Iris pigment epithelial cell (primary cell): ENCODE data around the gene OXT.
A peak's percentile ranks its signal among the peaks of the same experiment; 100 is the strongest.
"Not testable (repeated sequence)": the region's sequence is repeated elsewhere in the genome, so short reads cannot be mapped to it uniquely, and the experiment has no call there.

Experiments used
- DNase-seq: peaks from one replicate; pipeline ENCODE4 v3.0.0-alpha.2; 2011; ENCODE audit warnings: low read depth

Gene OXT

DNA sequence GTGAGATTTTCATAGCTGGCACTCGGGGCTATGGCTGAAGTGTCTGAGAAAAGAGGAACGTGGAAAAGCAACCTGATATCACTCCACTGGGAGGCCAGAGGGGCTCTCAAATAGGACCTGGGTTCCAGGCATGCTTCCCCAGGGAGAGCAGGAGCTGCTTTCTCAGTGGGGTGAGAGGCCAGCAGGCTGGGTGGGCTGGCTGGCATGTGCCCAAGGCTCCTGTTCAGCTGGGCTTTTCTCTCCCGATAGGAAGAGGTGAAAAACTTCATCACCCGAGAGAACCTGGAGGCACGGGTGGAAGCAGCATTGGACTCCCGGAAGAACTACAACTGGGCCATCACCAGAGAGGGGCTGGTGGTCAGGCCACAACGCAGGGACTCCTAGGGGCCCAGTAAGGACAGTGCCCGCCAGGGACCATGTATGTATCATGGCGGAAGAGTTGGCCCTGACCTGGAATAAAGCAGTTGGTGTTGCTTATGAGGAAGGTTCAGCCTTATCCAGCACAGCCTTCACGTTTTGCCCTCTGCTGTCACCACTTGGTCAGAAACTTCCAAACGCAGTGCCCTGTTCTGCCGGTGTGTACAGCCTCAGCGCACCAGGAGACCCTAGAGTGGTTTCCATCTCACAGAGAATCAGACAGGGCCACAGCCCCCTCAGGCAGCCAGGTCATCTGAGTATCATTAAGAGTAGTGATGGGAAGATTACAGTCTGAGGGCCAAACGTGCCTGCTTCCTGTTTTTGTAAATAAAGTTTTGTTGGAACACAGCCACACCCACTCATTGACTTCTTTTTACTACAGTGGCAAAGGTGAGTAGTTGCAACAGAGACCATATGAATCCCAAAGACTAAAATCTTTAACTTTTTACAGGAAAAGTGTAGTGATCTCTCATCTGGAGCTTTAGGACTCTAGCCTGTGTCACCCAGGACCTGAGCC lies 23.7 kb upstream of the OXT start:
- no peak for DNase-seq

DNA sequence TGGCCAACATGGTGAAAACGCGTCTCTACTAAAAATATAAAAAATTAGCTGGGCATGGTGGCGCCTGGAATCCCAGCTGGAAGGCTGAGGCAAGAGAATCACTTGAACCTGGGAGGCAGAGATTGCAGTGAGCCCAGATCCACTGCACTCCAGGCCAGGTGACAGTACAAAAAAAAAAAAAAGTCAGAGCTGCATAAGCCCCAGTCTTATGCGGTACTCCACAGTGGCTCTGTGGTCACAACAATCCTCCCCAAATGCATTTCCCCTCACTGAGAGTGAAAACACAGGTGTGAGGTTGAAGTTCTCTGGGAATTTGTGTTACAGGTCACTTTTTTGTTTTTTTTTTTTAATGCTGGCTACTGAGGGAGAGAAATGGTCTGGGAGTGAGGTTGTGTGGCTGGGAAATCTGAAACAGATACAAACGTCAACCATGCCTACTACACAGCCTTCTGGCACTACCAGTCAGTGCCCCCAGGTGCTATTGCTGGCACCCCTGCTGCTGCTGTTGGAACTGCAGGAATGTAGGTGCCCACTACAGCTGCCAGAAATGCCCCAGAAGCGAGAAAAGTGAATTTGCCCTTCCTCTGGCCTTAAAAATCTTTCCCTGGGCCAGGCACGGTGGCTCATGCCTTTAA lies 19.9 kb upstream of the OXT start:
- DNase-seq, result no peak

DNA sequence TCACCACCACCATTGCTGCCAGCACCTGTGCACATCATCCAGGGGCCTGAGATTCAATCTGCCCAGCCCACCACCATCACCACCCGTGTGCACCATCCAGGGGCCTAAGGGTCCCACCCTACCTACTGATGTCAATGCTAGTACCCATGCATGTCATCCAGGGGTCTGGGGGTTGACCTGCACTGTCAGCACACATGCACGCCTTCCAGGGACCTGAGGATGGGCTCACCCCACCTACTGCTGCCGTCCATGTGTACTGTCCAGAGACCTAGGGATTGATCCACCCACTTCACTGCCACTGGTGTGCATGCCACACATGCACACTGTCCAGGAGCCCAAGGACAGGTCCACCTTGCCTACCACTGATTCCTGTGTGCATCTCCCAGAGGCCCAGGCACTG lies 11.9 kb upstream of the OXT start:
- DNase-seq, result no peak

DNA sequence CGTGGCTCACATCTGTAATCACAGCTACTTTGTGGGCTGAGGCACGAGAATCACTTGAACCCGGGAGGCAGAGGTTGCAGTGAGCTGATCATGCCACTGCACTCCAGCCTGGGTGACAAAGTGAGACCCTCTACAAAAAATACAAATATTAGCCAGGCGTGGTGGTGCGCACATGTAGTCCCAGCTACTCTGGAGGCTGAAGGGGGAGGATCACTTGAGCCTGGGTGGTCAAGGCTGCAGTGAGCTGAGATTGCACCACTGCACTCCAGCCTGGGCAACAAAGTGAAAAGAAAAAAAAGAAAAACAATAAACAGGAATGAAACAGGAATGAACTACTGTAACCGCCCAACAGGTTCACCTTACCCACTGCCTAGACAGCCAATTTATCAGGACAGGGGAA lies 7.3 kb upstream of the OXT start:
- not testable (repeated sequence) for DNase-seq

DNA sequence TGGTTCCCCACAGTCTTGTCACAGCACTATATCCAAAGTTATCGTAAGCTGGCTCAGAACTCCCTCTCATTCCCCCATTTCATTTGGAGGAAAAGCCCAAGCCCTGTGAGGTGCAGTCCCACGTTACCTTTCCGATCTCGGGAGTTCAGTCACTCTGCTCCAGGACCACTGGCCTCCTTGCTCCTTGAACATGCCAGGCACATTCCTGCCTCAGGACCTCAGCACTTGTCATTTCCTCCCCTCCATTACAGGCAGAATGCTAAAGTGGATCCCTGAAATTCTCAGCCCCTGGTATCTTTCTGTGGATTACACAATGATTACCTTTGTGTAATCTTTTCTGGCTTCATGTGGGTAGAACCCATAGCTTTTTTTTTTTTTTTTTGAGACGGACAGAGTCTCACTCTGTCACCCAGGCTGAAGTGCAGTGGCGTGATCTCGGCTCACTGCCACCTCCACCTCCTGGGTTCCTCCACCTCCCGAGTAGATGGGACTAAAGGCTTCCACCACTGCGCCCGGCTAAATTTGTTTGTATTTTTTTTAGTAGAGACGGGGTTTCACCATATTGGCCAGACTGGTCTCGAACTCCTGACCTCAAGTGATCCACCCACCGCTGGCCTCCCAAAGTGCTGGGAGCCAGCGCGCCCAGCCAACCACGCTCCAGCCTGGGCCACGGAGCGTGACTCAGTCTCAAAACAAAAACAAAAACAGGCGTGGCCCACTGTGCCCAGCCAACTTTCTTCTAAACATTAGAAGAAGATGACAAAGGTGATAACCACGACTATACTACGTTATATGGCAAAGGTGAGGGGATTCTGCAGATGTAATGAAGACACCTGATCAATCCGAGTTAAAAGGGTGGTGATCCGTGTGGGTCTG lies 4.0 kb upstream of the OXT start:
- DNase-seq, result no peak

DNA sequence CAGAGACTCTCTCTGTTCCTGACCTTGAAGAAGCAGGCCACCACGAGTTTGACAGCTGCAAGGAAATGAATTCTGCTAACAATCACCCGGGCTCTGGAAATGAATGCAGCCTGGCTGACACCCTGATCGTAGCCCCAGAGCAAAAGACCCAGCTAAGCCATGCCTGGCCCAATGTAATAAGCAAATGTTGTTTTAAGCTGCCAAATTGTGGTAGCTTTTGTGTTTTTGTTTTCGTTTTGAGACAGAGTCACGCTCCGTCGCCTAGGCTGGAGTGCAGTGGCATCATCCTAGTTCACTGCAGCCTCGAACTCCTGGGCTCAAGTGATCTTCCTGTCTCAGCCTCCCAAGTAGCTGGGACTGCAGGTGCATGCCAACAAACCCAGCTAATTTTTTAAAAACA lies 3.3 kb upstream of the OXT start:
- DNase-seq, result no peak

DNA sequence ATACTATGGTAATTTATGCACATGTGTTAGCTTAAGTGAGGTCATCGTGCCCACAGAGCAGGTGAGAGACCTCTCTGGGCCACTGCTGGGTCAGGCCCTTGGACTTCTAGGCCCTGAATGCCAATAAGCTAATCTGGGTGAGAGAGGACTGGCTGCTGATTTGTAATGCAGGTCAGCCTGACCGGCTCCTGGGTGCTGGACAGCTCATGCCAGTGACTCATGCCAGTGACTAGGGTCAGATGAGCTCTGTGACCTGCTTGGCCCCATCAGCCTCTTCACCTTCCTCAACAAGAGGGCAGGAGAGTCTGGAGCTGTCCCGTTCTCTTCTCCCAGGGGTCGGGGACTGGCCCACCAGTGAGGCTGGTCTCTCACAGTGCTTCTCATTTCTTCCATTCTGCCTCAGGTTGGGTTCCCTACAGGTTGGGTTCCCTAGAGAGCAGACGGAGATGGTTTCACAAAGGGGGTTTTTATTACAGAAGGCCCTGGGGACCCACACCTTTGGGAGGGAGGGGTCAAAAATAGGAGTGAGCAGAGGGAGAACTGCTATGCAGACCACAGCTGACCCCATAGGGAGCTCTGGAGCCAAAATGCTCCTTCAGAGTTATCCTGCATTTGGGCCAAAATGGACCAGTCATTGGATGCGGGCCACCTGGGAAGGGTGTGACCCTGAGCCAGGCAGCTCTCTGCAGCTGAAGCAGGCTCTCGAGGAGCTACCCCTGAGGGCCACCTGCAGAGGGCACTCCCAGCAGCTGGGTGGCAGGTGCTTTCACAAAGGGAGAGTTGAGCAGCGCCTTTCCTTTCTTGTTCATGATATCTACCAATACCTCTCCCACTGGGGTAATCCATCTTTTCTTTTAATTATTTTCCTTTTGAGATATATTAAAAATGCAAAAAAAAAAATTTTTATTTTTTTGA lies 2.2 kb upstream of the OXT start:
- peak; percentile 35 for DNase-seq

DNA sequence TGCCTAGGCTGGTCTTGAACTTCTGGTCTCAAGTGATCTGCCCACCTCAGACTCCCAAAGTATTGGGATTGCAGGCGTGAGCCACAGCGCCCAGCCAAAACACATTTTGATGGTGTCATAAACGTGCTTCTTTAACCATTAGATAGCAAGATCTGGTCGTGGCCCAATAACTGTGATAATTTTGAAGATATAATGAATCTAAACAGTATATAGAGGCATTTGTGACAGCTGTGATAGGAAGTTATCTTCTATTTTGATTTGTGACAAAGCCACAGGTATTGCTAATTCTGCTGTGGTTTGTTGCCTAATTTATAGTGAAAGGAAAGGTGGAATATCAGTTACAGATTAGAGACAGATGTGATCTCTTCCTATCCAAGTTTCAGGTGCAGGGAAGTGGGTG lies 695 bp upstream of the OXT start:
- no peak for DNase-seq

DNA sequence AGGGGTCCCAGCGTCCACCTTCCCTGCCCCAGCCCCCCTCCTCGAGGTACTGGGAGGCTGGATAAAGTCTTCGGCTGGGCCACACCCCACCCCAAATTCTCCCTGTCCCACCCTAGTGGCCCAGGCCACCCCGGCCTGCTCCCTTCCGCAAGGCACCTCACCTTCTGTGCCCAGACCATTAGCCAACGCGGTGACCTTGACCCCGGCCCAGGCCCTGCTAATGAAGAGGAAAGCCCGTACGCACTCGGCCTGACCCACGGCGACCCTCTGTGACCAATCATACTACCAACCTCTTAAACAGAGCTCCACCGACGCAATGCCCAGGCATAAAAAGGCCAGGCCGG lies 182 bp upstream of the OXT start:
- DNase-seq, result no peak

DNA sequence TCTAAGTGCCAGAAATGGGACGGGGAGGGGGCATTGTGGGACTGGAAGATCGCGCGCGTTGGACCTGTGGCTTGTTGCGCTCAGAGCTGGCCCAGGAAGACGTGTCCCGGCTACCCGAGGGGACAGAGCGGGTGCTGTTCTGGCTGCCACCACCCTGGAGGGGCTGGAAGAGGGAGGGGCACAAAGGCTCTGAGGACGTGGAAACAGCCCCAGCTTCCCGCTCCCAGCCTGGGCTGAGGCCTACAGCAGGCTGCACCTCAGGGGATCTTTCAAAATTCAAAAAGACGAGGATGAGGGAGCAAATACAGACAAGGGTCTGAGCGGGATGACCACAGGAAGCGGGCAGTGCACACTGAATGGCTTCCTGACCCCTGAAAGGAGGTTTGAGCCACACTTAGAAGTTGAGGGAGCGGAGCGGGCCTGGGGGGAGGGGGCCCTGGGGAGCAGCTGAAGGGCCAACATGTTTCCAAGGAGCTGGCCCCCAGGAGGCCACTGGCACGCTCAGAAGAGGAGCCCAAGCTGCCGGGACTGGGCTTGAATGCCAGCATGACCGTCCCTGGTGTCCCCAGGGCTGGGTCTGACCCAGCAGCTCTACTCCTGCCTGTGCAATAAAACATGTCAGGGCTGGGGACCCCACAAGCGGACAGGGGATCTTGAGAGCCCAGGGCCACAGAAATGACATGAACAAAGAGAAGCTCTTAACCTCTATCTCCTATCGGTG lies 1.3 kb downstream of the OXT start:
- DNase-seq, result no peak

DNA sequence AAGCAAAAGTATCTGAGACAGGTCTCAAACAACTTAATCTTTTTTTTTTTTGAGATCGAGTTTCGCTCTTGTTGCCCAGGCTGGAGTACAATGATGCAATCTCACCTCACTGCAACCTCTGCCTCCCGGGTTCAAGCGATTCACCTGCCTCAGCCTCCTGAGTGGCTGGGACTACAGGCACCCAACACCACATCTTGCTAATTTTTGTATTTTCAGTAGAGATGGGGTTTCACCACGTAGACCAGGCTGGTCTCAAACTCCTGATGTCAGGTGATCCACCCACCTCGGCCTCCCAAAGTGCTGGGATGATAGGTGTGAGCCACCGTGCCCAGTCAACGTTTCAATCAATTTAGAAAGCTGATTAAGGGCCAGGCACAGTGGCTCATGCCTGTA lies 1.8 kb downstream of the OXT start:
- DNase-seq, result not testable (repeated sequence)

DNA sequence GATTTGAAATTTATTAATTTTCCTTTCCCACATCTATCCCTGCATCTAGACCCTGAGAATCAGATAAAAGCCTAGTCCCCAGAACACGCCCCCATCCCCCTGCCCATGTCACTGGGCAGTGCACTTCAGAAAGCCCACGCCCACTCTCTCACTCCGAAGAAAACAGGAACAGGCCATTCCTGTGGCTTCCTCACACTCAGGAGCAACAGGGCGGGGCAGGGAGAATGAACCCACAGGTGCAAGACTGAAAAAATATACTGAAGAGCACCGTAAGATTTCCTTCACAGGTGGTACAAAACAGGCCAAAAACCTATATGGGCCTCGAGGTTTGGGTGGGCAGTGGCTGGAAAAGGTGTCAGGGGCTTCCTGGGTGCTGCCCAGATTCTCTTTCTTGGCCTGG lies 3.4 kb downstream of the OXT start:
- DNase-seq, result no peak

DNA sequence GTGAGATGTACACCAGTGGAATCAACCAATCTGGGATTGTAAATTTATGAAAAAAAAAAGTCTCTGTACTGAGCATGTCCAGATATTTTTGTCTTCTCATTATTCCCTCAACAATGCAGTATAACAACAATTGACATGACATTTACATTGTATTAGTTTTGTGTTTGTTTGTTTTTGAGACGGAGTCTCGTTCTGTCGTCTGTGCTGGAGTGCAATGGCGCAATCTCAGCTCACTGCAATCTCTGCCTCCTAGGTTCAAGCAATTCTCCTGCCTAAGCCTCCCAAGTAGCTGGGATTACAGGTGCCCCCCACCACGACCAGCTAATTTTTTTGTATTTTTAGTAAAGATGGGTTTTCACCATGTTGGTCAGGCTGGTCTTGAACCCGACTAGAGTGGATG lies 3.9 kb downstream of the OXT start:
- not testable (repeated sequence) for DNase-seq

DNA sequence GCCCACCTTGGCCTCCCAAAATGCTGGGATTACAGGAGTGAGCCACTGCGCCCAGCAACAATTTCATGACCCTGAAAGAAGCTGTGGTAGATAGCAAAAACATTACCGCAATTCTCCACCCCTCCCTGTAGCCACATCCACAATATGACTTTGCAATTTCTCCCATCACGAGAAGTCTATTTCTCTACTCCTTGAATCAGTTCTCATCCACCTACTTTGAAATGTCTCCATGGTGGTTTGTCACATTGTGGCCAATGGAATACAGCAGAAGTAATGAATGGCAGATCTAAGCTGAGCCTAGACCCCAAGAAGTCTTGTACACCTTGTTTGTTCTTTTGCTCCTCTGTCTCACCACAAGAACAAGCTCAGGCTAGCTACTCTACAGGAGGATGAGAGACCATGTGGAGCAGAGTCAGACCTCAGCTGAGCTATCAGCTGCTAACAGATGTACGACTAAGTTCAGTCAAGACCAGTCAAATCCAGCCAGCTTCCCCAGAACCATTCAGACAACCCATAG lies 6.3 kb downstream of the OXT start:
- DNase-seq, result no peak

DNA sequence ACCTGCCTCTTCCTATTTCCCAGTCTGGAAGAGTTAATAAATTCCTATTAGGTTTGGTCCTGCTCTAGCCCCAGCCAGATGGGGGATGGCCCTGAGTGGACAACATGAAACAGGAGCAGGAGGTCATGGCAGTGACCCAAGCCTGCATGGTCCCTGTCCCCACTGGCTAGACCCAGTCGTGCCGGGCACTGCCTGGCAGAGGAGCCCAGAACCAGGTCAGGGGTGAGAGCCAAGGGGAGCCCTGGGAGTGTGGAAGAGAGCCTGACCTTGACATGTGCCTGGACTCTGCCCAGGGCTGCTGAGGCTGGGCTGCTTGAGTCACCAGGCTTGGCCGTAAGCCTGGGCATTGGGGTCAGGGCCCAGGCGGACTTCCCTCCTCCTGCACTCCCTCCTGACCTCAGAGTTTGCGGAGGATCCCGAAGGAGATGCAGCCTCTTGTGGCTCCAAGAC lies 9.5 kb downstream of the OXT start:
- DNase-seq, result no peak

DNA sequence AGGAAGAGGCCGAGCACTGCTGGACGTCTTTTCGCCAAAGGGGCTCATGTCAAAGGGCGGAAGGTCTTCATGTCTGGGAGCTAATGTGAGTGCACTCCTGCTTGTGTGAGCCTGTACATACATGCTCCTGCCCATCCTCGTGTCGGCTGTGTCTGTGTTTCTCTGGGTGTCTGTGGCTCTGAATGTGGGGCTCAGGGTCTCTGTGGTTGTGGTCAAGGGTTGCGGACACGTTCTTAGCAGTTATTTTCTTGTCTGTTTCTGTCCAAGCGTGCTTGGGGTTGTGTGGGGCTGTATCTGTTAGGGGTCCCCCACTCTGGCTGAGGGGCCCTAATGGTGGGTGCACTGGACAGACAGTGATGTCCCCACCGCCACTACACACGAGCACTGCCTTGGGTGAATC lies 10.2 kb downstream of the OXT start:
- no peak for DNase-seq

DNA sequence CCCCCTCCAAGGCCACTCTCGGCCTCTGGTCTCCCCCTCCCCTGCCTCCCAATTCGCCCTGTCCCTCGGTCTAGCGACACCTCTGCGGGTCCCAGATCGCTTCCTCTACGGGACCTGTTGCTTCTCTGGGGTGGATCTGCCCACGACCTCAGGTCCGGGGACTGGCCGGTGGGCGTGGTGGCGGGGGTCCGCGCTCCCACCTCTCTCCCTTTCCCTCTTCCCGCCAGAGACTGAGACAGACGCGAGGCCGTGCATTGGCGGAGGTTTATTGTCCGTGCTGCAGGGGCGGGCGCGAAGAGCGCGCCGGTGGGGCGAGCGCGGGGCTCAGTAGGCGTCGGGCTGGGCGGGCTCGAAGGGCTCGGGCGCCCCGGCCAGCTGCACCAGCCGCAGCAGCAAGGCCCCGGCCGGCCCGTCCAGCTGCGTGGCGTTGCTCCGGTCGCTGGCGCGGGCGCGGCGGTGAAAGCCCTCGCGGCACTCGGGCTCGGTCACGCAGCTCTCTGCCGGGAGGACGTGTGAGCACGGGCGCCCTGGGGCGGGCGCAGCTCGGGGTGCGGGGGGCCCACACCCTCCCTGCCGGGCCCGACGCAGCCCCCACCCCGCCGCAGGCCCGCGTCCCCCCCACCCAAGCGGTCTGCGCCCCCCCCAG lies 11.0 kb downstream of the OXT start:
- DNase-seq, result no peak

DNA sequence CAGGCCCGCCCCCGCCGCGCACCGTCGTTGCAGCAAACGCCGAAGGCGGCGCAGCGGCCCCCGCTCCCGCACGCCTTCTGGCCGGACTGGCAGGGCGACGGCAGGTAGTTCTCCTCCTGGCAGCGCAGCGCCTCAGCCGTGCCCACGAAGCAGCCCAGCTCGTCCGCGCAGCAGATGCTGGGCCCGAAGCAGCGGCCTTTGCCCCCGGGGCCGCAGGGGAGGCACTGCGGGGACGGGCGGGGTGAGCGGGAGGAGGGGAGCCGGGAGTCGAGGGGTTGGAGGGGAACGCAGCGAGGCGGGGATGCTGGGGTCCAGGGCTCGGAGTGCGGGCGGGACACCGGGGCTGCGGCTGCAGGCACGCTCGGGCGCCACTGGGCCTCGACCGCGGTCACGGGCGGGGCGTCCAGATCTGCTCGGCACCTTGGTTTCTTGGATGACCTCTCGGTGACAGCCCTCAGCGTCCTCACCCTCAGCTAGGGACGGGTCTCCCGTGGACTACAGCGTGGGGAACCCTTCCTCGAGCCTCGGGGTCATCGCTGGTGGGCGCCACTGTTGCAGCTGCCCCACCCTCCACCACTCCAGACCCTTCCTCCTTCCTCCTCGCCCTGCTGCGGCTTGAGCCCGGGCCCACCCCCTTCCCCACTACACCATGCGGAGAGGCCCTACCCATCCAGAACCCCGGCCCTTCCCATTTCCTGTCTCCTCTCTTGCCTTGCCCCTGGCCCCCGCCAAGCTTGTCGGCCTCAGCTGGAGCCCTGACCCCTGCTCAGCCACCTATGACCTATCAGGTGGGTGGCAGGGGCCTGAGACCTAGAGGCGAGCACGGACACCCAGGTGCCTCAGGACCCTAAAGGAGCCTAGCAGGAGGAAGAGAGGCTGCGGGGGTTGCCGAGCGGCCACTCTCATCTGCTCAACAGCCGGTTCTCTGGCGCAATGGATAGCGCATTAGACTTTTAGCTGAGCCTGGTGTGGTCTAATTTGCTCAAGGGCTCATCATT lies 11.8 kb downstream of the OXT start:
- DNase-seq, result no peak
